DMS 273 (cell line): Measurements from ENCODE around the gene UBL5.
"Not testable (repeated sequence)": the region's sequence is repeated elsewhere in the genome, so short reads cannot be mapped to it uniquely, and the experiment has no call there.

Experiments used
- DNase-seq: peaks from one replicate; lab custom pipeline; 2025; ENCODE audit not compliant: unreplicated experiment; lab: John Stamatoyannopoulos, UW

UBL5 gene

GRCh38 chr19:9811139-9811538, 16.6 kb upstream of the UBL5 start:
- no peak for DNase-seq

DNA sequence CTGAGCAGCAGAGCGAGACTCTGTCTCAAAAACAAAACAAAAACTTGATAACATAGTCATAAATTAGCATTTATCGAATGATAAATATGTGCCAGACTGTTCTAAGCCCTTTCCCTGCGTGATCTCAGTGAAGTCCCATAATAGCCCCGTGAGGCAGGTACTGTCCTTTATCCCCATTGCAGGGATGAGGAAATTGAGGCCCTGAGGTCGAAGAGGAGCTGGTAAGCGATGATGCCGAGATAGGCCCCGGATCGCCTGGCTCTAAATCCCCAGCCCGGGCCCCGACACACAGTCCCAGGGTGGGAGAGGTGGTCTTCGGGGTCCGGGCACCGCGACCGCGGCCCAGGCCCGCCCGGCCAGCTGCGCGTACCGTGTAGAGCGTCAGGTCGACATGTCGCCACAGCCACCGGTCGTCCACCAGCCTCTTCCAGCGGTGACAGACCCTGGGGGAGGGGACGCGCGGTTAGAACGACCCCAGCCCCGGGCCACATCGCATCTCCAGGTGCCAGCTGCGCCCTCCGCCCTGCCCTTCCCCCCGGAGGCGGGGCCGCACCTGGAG, 9.5 kb upstream of the UBL5 start:
- no peak for DNase-seq

DNA sequence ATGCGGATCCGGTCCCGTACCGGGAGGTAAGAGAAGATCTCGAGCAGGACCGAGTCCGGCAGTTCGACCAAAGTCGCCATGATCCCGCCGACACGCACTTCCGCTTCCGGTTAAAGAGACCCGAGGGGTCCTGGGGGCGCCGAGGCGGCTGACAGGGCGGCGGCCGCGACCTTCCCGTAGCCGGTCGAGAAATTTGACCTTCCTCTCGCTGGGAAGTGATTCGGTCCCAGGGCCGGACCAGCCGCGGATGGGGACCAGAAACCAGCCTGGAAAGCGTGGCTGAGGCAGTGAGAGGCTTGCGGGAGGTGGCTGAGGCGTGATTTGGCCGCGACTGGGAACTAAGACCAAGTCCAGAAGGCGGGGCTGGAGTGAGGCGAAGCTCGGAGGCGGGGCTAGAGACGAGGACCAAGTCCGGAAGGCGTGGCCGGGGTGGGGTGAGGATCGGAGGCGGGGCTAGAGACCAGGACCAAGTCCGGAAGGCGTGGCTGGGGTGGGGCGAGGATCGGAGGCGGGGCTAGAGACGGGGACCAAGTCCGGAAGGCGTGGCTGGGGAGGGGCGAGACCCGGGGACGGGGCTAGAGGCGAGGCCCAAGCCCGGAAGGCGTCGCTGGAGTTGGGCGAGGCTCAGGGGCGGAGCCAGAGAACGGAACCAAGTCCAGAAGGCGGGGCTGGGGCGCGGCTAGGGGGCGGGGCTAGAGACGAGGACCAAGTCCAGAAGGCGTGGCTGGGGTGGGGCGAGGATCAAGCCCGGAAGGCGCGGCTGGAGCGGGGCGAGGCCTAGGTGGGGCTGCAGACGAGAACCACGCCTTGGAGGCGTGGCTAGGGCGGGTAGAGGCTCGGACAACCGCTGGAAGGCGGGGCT, 8.8 kb upstream of the UBL5 start, which contains the start of gene FBXL12:
FBXL12 (minus strand) TSS at position 346 of the 862 bp plus-strand sequence; CDS start at position 80, 266 bp downstream.
- peak; percentile 100 for DNase-seq

DNA sequence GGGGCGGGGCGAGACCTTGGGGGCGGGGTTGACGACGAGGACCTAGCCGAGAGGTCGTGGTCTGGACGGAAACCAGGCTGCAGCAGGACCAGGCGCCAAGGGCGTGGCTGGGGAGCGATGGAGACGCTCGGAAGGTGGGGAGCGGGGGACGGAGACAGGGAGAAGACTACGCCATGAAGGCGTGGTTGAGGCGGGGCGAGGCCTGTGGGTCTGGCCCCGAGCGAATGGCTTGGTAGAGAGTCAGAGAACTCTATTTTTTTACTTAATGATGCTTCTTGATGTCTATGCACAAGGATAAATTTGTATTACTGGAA, 8.2 kb upstream of the UBL5 start:
- DNase-seq, result no peak

DNA sequence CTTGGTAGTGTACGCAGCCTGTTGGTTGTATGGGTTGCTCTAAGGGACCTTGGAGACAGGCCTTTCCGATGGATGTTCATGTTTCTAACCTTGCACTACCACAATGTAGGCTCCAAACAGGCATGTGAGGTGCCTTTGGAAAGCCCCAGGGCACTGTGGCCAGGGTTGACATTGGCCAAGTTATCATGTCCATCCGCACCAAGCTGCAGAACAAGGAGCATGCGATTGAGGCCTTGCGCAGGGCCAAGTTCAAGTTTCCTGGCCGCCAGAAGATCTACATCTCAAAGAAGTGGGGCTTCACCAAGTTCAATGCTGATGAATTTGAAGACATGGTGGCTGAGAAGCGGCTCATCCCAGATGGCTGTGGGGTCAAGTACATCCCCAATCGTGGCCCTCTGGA, 7.7 kb upstream of the UBL5 start:
- not testable (repeated sequence) for DNase-seq

DNA sequence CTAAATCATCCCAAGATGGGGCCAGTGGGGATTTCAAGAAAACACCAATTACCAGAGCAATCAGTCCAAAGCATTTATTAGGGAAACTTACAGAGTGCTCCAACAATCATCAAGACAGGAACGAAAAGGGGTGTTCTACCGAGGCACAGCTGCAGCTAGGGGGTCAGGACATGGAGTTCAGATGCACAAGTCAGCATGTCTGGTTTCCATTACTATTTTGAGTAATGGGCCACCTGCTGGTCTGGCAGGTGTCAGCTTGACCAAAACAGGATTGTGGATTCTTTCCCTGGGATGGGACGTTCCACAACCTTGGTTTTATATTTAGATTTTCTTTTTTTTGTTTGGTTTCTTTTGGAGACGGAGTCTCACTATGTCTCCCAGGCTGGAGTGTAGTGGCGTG, 3.9 kb upstream of the UBL5 start:
- no peak for DNase-seq

DNA sequence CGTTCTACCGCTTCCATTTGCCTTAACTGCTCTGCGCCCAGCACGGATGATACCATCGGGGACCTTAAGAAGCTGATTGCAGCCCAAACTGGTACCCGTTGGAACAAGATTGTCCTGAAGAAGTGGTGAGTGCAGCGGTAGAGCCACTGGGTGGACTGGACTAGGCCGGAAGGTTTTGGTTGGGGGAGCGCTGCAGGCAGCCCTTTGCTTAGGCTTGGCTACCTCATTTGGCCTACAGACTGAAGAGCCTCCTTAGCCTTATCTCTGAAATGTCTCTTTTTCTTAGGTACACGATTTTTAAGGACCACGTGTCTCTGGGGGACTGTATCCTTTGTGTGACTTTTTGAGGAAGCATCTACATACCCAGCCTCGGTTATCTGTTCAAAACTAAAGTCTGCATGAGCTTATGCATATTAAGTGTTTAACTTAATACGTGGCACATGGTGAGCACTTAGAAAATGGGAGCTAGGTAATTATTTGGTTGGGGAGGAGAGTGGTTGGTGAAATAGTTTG, 889 bp downstream of the UBL5 start:
- DNase-seq, result no peak

DNA sequence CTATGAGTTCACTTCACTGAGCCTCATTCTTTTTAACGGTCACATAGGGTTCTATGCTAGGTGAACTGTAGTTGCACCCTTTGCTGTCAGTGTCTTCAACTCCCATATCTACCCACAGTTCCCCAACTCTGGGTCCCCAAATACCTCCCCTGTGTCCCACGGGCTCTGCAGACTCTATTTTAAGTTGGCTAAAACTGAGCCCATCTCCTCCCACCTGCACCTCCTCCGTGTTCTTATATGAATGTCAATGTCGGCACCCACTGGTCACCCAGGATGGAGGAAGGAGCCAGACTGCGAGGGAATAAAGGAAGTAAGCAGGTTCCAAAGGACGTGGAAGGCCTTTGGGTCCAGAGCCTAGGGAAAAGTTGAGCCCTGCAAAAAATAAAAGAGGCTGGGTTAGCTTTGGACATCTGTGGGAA, 6.6 kb downstream of the UBL5 start:
- no peak for DNase-seq

DNA sequence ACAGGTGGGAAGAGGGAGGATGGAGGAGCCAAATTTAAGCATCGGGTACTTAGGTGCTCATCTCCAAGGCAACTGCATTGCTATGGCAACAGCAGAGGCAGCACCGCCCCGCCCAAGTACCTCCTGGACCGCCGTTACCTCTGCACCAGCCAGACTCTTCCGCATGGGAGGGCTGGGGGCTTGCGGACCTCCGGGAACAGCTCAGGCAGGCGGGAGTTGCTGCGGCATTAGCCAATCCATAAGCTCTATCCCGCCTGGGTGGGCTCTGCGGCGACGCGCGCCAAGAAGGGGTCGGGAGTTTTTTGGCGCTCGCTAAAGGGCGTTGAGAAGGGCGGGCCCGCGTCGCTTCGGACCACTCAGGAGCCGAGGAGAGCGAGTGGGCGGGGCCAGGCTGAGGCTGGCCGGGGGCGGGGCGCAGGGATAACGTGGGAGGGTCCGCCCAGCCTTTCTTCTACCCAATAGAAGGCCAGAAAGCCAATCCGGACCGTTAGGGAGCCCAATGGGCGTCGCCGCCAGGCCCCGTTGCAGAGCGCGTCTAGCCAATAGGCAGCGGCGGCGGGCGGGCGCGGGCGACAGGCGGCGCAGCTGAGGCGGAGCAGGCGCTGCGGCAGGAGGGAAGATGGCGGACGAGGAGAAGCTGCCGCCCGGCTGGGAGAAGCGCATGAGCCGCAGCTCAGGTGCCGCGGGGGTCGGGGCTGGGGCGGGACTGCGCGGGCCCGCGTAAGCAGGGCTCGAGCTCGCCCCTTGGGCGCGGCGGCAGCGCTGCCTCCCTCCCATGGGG, 7.2 kb downstream of the UBL5 start, which contains the start of gene PIN1:
PIN1 (plus strand) TSS at position 593 of the 781 bp plus-strand sequence; CDS start at position 620, 27 bp downstream.
- DNase-seq, result peak; percentile 99

DNA sequence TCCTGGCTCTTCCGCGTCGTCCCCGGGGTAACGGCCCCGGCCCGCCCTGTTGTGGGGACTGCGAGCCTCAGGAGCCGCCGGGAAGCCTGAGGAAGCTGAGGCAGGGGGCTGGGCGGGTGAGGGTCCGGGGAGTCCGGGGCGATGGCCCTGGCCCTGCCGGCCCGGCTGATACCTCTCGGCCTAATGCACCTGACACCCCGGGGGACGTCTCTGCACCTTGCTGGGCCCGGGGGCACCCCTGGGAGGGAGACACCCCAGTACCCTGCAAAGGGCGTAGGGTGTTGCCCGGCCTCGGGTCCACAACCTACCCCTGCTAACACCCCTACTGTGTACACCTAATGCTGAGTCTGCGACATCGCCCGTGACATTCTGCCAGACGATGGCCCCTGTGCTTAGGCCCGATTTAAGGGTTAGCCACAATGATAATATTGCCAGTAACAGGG, 7.8 kb downstream of the UBL5 start:
- DNase-seq, result no peak

DNA sequence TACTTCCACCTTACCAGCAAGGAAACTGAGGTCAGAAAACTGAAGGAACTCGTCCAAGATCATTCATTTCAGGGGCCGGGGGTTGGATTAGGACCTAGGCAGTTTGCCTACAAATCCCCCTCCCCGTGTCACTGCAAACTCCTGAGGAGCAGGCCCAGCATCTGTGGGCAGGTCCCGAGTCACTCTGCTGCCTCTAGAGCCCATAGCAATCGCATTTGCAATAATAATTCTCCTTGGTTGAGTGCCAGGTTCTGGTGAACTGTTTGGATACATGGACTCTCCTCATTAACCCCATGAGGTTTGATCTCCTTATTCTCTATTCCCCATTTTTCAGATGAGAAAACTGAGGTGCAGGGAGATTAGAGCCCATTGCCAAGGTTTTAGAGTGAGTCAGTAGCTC, 8.3 kb downstream of the UBL5 start:
- DNase-seq, result peak; percentile 79

GRCh38 chr19:9838324-9838723, 10.6 kb downstream of the UBL5 start:
- DNase-seq, result no peak

DNA sequence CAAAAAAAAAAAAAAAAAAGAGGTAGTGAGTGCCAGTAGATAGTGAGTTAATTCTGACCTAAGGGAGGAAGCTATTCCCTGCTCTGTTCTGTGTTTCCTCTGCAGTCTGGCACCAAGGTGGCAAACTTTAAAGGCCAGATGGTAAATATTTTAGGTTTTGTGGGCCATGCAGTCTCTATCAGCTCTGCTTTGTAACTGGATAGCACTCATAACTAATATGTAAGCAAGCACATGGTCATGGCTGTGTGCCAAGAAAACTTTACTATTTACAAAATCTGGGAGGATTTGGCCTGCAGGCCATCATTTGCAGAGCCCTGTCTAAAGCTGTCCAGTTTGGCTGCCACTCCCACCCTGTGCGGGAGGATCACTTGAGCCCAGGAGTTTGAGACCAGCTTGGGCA, 11.7 kb downstream of the UBL5 start:
- peak; percentile 69 for DNase-seq

DNA sequence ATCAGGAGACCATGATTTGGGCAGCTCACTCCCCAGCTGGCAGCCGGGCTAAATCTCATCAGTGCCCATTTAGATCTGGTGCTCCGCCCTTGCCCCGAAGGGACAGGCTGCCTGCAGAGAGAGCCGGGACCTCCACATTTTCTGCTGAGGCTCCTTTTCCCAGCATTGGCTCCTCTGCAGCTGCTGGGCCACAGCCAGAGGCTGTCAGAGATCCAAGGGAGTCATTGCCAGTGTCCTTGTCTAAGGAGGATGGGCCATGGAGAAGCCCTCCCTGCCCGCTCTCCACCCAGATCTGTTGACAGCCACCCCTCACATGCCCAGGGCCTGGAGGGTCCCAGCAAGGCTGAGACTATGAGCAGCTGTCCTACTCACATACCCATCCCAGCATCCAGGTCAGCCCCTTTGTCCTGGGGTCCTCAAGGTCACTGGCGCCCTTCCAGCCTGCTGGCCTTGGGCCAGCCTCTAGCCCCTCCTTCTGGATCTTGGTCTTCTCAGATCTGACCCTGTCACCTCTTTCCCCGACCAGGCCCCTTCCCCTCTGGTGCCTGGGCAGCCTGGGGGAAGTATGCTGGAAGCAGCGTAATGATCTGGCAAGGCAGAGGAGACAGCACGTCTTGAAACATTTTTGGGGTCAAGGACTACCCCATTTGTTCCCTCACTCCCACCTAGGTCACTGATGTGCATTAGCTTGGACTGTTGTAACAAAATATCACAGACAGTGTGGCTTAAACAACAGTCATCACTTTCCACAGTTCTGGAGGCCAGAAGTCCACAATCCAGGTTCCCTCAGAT, 15.3 kb downstream of the UBL5 start:
- no peak for DNase-seq

DNA sequence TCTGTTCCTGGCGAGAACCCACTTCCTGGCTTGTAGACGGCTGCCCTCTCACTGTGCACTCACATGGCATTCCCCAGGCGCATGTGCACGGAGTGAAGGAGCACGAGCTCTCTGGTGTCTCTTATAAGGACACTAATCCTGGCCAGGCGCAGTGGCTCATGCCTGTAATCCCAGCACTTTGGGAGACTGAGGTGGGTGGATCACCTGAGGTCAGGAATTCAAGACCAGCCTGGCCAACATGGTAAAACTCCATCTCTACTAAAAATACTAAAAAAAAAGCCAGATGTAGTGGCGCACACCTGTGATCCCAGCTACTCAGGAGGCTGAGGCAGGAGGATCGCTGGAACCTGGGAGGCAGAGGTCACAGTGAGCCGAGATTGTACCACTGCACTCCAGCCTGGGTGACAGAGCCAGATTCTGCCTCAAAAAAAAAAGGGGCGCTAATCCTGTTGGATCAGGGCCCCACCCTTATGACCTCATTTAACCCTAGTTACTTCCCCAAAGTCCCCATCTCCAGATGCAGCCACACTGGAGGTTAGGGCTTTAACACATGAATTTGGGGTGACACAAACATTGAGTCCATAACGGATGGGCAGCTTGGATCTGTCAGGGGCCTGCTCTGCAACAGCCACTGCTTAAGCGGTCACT, 16.0 kb downstream of the UBL5 start:
- DNase-seq, result not testable (repeated sequence)

- peak; percentile 82 for DNase-seq
These were observed 19.5 kb downstream of the UBL5 start for GRCh38 chr19:9847087-9847671.

DNA sequence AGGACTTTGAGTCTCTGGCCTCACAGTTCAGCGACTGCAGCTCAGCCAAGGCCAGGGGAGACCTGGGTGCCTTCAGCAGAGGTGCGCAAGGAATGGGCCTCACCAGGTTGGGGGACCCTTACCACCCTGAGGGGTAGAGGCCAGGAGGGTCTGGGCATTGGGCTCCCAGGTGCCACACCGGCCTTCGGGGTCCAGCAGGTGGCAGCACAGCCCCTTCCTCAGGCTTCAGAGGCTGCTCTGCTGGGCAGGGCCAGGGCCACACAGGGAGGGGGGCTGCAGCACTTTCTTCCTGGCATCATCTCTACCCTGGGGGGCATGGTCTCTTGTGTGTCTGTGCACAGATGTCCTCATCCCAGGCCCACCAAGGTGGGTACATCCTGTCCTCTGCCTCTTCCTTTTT, 20.3 kb downstream of the UBL5 start:
- DNase-seq, result peak; percentile 62

- DNase-seq, result peak; percentile 52
These were observed 21.0 kb downstream of the UBL5 start for GRCh38 chr19:9848762-9849161.

DNA sequence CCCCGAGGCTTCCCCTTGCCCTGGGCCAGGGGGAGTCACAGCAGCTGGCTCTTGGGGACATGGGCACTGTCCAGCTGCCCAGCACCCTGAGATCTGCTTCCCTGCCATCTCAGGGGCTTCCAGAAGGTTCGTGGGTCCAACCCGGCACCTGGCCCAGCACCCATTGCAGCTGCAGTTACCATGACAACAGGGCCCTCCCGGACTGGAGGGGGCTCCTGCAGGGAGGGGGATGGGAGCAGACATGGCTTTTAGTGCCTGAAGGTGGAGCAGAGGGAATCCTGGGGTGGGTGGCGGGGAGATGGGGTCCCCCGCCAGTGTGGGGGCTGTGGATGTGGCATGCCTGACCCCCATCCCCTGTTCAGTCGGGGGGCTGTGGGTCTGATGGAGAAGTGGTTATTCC, 22.1 kb downstream of the UBL5 start:
- DNase-seq, result peak; percentile 25
